B cell (primary cell): ENCODE results near the gene MSLN. TPM values are rescaled to one million over a fixed set of nuclear protein-coding genes. Genes with fewer than 3 reads are reported as not detected.

Experiments used
- ATAC-seq: fragments of 200-7000 bp; cut with Tn5 transposase; one replicate; pipeline ENCODE4 v1.10.0; 2021; ENCODE audit warnings: low read depth, mild to moderate bottlenecking, moderate number of reproducible peaks, moderate library complexity
- CTCF ChIA-PET: fragments of 350-600 bp; sonication (Branson Sonifier 250); formaldehyde crosslinking; loops from one replicate; lab custom pipeline; 2021; ENCODE audit warnings: antibody characterized with exemption, inconsistent platforms; lab: Charles Lee
- POLR2A ChIA-PET: fragments of 350-600 bp; sonication (Branson Sonifier 250); formaldehyde crosslinking; loops from one replicate; lab custom pipeline; 2021; ENCODE audit warnings: antibody characterized with exemption; lab: Charles Lee
- DNase-seq: peaks from one replicate; pipeline ENCODE4 v3.0.0; 2013
- H2AFZ ChIP-seq: 2 replicates; pipeline ENCODE4 v1.6.1; 2012; ENCODE audit warnings: mild to moderate bottlenecking, low read depth, low read length; ENCODE audit not compliant: insufficient read depth, poor library complexity, severe bottlenecking
- H3K27ac ChIP-seq, 2 donors: 1 replicate in 1 of 2; 2 replicates in 1 of 2; pipeline ENCODE4 v1.5.1; 2012 to 2013; ENCODE audit warnings: low read length in 2 of 2, mild to moderate bottlenecking in 2 of 2, moderate library complexity in 1 of 2
- H3K27me3 ChIP-seq, 4 experiments: fragments of 200-600 bp in 1 of 4; sonication (generic) in 1 of 4; replicated peaks in 1 of 4; 1 replicate in 2 of 4; 2 replicates in 2 of 4; pipeline versions ENCODE4 v1.6.1 to v1.7.0; 2013 to 2016; ENCODE audit warnings: low read length in 3 of 4, mild to moderate bottlenecking in 2 of 4, mixed read lengths in 1 of 4, moderate library complexity in 1 of 4; ENCODE audit not compliant: insufficient read depth in 4 of 4, control insufficient read depth in 3 of 4; ENCODE audit errors: control extremely low read depth in 1 of 4
- H3K36me3 ChIP-seq, 2 experiments: replicated peaks in 1 of 2; 1 replicate in 1 of 2; 2 replicates in 1 of 2; pipeline versions ENCODE4 v1.6.1 to v1.7.1; 2013; ENCODE audit warnings: low read length in 1 of 2; ENCODE audit not compliant: insufficient read depth in 2 of 2, control insufficient read depth in 1 of 2; ENCODE audit errors: control extremely low read depth in 1 of 2, extremely low read depth in 1 of 2
- H3K4me1 ChIP-seq, 2 donors: fragments of 200-600 bp in 1 of 2; sonication (generic) in 1 of 2; 1 replicate in 1 of 2; 2 replicates in 1 of 2; pipeline versions ENCODE4 v1.5.1 to v1.6.1; 2013 to 2017; ENCODE audit warnings: low read length in 2 of 2; ENCODE audit not compliant: control insufficient read depth in 2 of 2, insufficient read depth in 2 of 2
- H3K4me2 ChIP-seq: replicated peaks from 2 replicates; pipeline ENCODE3; 2012; ENCODE audit warnings: mild to moderate bottlenecking, low read depth, low read length; ENCODE audit not compliant: poor library complexity, severe bottlenecking
- H3K4me3 ChIP-seq, 5 experiments: fragments of 200-600 bp in 1 of 5; sonication (generic) in 1 of 5; 1 replicate in 3 of 5; 2 replicates in 2 of 5; pipeline versions ENCODE4 v1.5.1 to v1.7.0; 2011 to 2016; ENCODE audit warnings: low read length in 4 of 5, mild to moderate bottlenecking in 4 of 5, low read depth in 2 of 5, control low read depth in 1 of 5, moderate library complexity in 1 of 5; ENCODE audit not compliant: insufficient read depth in 1 of 5; ENCODE audit errors: control extremely low read depth in 1 of 5, extremely low read depth in 1 of 5
- H3K79me2 ChIP-seq: fragments of 200-600 bp; sonication (generic); one replicate; pipeline ENCODE4 v1.6.0; 2016; ENCODE audit warnings: low read length; ENCODE audit not compliant: control insufficient read depth, insufficient read depth
- H3K9ac ChIP-seq: fragments of 200-600 bp; sonication (generic); 2 replicates; pipeline ENCODE4 v1.6.1; 2017; ENCODE audit warnings: mild to moderate bottlenecking, low read length, moderate library complexity
- H3K9me3 ChIP-seq, 3 donors: one replicate each; pipeline versions ENCODE4 v1.6.1 to v1.7.1; 2013; ENCODE audit warnings: low read length in 2 of 3; ENCODE audit not compliant: control insufficient read depth in 2 of 3, insufficient read depth in 1 of 3; ENCODE audit errors: control extremely low read depth in 1 of 3
- H4K20me1 ChIP-seq: 2 replicates; pipeline ENCODE4 v1.6.0; 2012; ENCODE audit warnings: mild to moderate bottlenecking, low read length; ENCODE audit not compliant: insufficient read depth, control insufficient read depth, poor library complexity, severe bottlenecking
- H3K27ac Mint-ChIP-seq: one replicate; pipeline ENCODE4 v1.8.0; 2021; ENCODE audit warnings: mixed read lengths
- H3K27me3 Mint-ChIP-seq: one replicate; pipeline ENCODE4 v1.8.0; 2021; ENCODE audit warnings: mixed read lengths
- H3K4me1 Mint-ChIP-seq: one replicate; pipeline ENCODE4 v1.8.0; 2021; ENCODE audit warnings: mixed read lengths
- H3K4me3 Mint-ChIP-seq: one replicate; pipeline ENCODE4 v1.8.0; 2021; ENCODE audit warnings: mixed read lengths
- H3K9me3 Mint-ChIP-seq: one replicate; pipeline ENCODE4 v1.8.0; 2022; ENCODE audit warnings: mixed read lengths; ENCODE audit not compliant: insufficient read depth
- EZH2 ChIP-seq: IDR thresholded peaks from 2 replicates; pipeline ENCODE4 v1.6.1; 2012; ENCODE audit warnings: borderline replicate concordance, low read depth, mild to moderate bottlenecking, moderate library complexity, low read length; ENCODE audit not compliant: insufficient read depth, poor library complexity, severe bottlenecking
- WGBS: methylation state at CpG from one replicate; pipeline ENCODE4 v1.1.5; 2013; ENCODE audit warnings: missing lambda C conversion rate; ENCODE audit not compliant: insufficient coverage; 5-methylcytosine and 5-hydroxymethylcytosine counted together
- intact Hi-C: fragments of 100-400 bp; cut with micrococcal nuclease; formaldehyde crosslinking; loops from one replicate; pipeline ENCODE4 v1.10.0; 2022
- polyA plus RNA-seq: library from polyadenylated mRNA; depleted of rRNA; stranded (reverse); fragments of >200 nt; gene quantifications from 2 replicates; pipeline ENCODE4 v1.2.3, GENCODE V29; 2012
- total RNA-seq, 2 donors: library from RNA; stranded (reverse); fragments of 120-200 nt in 1 of 2; gene quantifications; 1 replicate in 1 of 2; 2 replicates in 1 of 2; pipeline versions ENCODE4 v1.2.3 to v1.2.4, GENCODE V29; 2013 to 2022
- TF ChIP-seq, protein P1 (sequence below): fragments of 200-600 bp; IDR thresholded peaks from one replicate; pipeline ENCODE4 v1.8.0; 2022; ENCODE audit warnings: antibody characterized with exemption, mild to moderate bottlenecking

MSLN gene
- total and polyA plus RNA-seq, 2 donors (not counting 1 experiment from before 2014, with no cell fraction given), result not detected

DNA sequence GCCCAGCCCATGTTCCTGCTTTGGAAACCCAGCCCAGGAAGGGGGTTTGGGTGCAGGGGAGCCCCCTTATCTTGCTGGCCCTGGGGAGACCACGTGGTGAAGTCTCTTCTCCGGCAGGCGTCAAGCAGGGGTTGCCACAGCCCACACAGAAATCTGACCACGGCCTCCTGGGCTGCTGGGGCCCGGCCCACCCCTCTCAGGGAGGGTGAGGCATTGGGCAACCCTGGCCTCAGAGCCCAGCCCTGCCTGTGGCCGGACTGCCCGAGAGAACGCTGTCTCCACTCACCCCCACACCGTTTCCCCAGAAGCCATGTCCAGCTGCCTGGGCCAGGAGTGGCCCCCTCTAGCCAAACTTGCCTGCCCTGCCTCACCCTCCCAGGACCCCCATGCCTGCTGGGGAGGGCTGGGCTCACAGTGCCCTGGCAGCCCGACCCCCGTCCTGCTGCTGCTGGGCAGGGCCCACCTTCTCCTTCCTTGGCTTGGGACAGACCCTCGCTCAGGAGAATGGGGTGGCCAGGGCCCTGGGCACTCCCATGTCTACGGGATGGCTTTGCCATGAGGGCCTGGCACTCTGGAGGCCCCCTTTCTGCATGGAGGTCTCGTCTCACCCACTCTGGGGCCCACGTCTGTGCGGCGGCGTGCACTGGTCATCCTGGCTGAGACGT lies 20.9 kb downstream of the MSLN start:
- Histone ChIP-seq H3K9me3 (no peaks in the 10 kb centered on the region), H3K4me1 (peaks cover 0 to 4% of the 10 kb centered on the region in 2 donors), H3K79me2 (no peaks in the 10 kb centered on the region), H3K4me2 (no peak overlapping the region), H3K9ac (no peak overlapping the region), H3K4me3 (no peak overlapping the region), H2AFZ (no peak overlapping the region), H3K27ac (no peak overlapping the region), H3K36me3 (peaks cover 0 to 6% of the 10 kb centered on the region in 2 experiments), H4K20me1 (peaks cover 18% of the 10 kb centered on the region), H3K27me3 (peaks cover 0 to 25% (median 5%) of the 10 kb centered on the region in 4 experiments)
- TF ChIP-seq EZH2, result no peak
- TF ChIP-seq, protein P1, sequence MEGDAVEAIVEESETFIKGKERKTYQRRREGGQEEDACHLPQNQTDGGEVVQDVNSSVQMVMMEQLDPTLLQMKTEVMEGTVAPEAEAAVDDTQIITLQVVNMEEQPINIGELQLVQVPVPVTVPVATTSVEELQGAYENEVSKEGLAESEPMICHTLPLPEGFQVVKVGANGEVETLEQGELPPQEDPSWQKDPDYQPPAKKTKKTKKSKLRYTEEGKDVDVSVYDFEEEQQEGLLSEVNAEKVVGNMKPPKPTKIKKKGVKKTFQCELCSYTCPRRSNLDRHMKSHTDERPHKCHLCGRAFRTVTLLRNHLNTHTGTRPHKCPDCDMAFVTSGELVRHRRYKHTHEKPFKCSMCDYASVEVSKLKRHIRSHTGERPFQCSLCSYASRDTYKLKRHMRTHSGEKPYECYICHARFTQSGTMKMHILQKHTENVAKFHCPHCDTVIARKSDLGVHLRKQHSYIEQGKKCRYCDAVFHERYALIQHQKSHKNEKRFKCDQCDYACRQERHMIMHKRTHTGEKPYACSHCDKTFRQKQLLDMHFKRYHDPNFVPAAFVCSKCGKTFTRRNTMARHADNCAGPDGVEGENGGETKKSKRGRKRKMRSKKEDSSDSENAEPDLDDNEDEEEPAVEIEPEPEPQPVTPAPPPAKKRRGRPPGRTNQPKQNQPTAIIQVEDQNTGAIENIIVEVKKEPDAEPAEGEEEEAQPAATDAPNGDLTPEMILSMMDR, result no peak
- POLR2A ChIA-PET, result no interaction called here
- Mint-ChIP-seq H3K27me3 (peaks cover 4% of the 10 kb centered on the region), H3K4me1 (no peaks in the 10 kb centered on the region), H3K9me3 (no peaks in the 10 kb centered on the region), H3K4me3 (no peak overlapping the region), H3K27ac (no peak overlapping the region)
- CTCF ChIA-PET, result interaction anchor here (1.1 to 7.4 kb wide), 2 partner anchors 69 kb away, joined by 5 to 94 read pairs; partner anchors contain the start of gene METRN
- no peak for DNase-seq
- ATAC-seq, result no peak
- WGBS, result 74% methylated on average over 19 of the region's 19 CpGs
- intact Hi-C loops, result no loop called here

DNA sequence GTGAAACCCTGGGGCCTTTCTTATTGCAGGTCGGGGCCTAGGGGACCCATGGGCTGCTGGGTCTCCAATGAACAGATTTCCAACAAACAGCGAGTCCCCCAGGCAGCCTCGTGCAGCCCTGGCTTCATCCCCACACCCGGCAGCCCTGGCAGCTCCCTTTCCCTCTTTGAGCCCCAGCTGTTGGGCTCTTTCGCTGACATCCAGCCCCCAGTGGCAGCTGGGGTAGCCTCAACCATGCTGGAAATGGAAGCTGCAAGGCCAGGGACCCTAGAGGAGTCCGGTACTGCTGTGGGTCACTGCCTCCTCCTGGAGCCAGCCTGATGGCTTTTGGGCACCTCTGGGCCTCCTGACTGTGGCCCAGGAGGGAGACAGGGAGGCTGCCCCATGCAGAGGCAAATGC lies 21.7 kb downstream of the MSLN start:
- Mint-ChIP-seq H3K4me1 (peaks cover 2% of the 10 kb centered on the region), H3K4me3 (no peak overlapping the region), H3K27me3 (peaks cover 4% of the 10 kb centered on the region), H3K27ac (no peak overlapping the region), H3K9me3 (no peaks in the 10 kb centered on the region)
- Histone ChIP-seq H2AFZ (no peak overlapping the region), H3K4me1 (peaks cover 3 to 9% of the 10 kb centered on the region in 2 donors), H3K27ac (no peak overlapping the region), H3K4me2 (no peak overlapping the region), H3K9me3 (no peaks in the 10 kb centered on the region), H3K4me3 (no peak overlapping the region), H3K9ac (no peak overlapping the region), H3K79me2 (peaks cover 3% of the 10 kb centered on the region), H3K27me3 (peaks cover 0 to 25% (median 5%) of the 10 kb centered on the region in 4 experiments), H4K20me1 (peaks cover 25% of the 10 kb centered on the region), H3K36me3 (peaks cover 0 to 8% of the 10 kb centered on the region in 2 experiments)
- 80% methylated on average over 6 of the region's 6 CpGs for WGBS
- ChIA-PET CTCF (interaction anchor here (7.4 kb wide), 1 partner anchor 69 kb away, joined by 94 read pairs; the partner anchor contains the start of gene METRN), POLR2A (no interaction called here)
- DNase-seq (no peak), ATAC-seq (no peak)
- no peak for TF ChIP-seq EZH2
- TF ChIP-seq, protein P1, result no peak
- intact Hi-C loops, result no loop called here
